T-helper 2 cell treated with Interferon-gamma antibody and Interleukin-4, amounts not matched to agents 100 ng/mL and 5 ng/mL, for 36 hours (primary cell): ENCODE data around the gene EIF6. TPM values are rescaled to one million over a fixed set of nuclear protein-coding genes. Genes with fewer than 3 reads are reported as not detected.
"Not testable (repeated sequence)": the region's sequence is repeated elsewhere in the genome, so short reads cannot be mapped to it uniquely, and the experiment has no call there.

Experiments
- intact Hi-C: fragments of 100-400 bp; cut with micrococcal nuclease; formaldehyde crosslinking; loops from one replicate; pipeline ENCODE4 v1.15.1; 2023
- total RNA-seq: library from RNA; stranded (reverse); gene quantifications from 2 replicates; pipeline ENCODE4 v1.2.3, GENCODE V29; 2022

The EIF6 gene
- total RNA-seq, 1 donor from 2014 or later = 112 TPM

DNA sequence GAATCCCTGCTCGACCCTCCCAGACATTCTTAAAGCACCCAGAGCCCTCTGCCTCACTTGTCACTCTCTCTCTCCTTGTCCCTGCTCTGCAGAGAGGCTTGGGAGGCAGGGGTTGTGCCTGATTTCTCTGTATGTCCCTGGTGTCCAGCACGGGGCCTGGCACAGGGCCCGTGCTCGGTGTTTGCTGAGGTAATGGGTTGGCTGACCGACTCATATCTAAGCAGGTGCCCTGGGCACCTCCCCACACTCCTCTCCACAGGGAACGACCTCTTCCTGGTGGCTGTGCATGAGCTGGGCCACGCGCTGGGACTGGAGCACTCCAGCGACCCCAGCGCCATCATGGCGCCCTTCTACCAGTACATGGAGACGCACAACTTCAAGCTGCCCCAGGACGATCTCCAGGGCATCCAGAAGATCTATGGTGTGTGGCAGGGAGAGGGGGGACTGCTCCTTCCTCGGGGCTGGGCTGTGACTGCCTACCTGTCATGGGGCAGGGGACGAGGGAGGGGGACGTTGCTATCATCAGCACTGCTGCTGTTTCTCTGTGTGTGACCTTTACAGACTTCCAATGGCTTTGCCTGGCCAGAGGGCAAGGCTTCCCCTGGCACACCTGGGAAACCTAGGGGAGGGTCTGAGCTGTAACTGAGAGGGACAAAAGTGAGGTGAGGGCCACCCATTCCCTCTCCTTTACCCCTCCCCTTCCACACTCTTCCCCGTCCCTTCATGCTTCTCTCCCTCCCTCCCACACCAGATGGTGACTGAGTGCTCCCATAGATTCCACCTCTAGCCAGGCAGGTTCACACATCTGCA is 20.8 kb downstream of the EIF6 start:
- intact Hi-C loops = no loop called here

DNA sequence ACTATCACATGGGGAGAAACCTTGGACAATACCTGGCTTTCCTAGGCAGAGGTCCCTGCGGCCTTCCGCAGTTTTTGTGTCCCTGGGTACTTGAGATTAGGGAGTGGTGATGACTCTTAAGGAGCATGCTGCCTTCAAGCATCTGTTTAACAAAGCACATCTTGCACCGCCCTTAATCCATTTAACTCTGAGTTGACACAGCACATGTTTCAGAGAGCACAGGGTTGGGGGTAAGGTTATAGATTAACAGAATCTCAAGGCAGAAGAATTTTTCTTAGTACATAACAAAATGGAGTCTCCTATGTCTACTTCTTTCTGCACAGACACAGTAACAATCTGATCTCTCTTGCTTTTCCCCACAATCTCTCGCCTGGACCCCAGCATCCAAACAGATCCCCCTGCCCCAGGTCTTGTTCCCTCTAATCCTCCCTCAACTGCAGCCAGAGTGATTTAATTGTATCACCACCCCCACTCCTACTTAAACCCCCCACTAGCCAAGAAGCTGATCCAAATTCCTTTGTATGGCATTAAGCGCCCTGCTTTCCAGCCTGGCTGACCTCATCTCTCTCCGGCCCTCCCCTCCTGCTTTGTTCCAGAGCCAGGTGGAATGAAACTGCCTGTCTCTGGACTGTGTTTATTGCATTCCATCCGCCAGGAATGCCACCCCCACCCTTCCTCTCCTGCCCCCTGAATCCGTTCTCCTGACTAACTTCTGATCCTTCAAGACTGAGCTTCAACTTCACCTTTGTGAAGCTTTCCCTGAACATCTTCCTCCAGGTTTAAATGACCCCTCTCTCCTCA is 21.6 kb downstream of the EIF6 start:
- intact Hi-C loops = not testable (repeated sequence)

DNA sequence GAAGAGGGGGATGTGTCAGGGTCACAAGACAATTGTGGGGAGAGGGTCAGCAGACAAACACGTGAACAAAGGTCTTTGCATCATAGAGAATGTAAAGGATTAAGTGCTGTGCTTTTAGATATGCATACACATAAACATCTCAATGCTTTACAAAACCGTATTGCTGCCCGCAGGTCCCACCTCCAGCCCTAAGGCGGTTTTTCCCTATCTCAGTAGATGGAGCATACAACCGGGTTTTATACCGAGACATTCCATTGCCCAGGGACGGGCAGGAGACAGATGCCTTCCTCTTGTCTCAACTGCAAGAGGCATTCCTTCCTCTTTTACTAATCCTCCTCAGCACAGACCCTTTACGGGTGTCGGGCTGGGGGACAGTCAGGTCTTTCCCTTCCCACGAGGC is 22.3 kb downstream of the EIF6 start:
- intact Hi-C loops = not testable (repeated sequence)

DNA sequence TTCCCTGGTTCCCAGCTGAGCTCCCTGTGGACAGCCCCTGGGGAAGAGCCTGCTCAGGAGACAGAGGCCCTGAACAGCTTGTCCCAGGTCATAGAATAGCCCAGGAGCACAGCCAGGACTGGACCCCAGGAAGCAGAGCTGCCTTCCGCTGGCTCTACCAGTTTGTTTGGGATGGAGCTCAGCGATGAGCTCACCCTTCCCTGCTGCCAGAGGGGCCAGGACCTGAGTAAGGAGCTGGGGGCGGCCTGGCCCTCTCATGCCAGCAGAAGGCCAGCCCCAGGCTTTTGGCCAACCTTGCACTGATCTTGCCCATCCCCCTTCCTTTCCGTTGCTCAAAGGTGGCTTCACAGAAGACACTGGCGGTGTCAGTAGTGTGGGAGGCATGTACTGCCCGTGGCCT is 24.1 kb downstream of the EIF6 start:
- intact Hi-C loops = no loop called here

DNA sequence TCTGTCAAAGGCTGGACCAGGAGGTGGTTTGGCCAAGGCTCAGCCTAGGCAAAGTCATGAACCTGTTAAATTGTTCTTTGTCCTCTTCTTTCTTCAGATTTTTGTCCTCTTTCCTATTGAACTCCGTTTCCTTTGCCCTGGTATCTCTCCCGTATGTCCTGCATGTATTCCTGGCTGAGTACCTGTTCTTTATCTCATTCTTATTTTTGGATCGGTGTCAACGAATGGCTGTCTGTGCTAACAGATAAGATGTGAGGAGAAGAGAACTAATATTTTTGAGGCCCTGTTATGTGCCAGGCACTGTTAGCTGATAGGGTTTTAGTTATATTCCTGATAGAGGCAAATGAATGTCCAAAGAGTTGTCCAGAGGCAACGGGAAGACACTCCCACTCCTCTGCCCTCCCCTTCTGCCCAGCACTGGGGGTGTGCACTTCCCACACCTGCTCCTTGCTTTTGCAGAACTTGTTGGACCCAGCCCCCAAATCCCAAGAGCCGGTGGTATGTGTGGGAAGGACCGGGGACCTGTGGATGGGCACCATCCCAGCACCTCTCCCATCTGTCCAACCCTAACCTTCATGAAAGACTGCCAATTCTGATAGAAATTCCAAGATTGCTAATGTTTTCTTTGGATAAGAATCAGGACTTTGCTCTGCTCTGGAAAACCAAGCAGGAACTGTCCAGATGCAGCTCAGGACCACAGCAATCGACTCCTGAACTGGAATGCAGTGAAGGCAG is 27.2 kb downstream of the EIF6 start:
- intact Hi-C loops = no loop called here

DNA sequence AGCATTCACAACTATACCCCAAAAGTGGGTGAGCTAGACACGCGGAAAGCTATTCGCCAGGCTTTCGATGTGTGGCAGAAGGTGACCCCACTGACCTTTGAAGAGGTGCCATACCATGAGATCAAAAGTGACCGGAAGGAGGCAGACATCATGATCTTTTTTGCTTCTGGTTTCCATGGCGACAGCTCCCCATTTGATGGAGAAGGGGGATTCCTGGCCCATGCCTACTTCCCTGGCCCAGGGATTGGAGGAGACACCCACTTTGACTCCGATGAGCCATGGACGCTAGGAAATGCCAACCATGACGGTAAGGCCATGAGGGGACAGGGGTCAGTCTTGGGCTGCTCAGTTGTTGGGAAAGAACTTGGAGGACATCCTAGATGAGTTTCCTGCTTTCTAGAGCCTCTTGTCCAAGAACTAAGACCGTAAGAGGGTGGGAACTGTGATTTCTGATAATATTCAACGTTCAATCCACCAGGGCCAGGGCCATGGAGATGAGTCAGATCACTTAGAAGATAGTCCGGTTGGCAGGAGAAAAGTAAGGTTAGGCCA is 30.0 kb downstream of the EIF6 start:
- intact Hi-C loops = no loop called here

DNA sequence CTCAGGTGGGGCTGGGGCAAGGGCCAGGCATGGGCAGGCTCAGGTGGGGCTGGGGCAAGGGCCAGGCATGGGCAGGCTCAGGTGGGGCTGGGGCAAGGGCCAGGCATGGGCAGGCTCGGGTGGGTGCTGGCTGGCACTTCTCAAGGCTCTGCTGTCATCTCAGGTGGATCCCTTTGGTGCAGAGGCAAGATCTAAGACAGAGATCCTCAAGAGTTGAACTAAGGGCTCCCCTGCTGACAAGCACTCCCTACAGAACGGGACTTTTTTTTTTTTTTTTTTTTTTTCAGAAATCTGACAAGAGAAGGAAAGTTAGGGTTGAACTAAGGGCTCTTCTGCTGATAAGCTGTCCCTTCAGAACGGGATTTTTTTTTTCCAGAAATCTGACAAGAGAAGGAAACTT is 31.6 kb downstream of the EIF6 start:
- intact Hi-C loops = no loop called here

DNA sequence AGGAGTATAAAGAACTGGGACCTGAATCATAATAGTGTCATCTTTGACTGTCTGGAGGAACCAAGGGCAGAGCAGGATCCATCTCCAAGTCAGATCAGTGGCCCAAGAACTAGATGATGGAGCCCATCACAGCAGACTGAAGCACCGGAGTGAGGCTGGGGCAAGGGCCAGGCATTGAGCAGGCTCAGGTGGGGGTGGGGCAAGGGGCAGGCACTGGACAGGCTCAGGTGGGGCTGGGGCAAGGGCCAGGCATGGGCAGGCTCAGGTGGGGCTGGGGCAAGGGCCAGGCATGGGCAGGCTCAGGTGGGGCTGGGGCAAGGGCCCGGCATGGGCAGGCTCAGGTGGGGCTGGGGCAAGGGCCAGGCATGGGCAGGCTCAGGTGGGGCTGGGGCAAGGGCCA is 32.0 kb downstream of the EIF6 start:
- intact Hi-C loops = not testable (repeated sequence)

DNA sequence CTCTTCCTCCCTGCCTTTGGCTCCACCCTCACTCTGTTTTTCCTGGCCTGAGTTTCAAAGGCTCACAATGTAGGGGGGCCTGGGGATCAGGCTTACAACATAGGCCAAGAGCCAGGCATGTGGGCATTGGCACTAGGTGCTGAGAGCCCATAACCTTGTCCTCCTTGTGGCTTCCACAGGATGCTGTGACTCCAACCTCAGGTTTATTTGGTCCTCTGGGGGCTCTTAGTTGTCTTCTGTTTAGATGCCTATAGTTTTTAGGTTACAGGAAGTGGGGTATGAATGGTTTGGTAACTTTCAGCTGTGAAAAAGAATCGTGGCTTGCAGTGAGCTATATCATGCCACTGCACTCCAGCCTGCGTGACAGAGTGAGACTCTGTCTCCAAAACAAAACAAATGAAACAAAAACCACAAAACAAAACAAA is 32.5 kb downstream of the EIF6 start:
- intact Hi-C loops = no loop called here

DNA sequence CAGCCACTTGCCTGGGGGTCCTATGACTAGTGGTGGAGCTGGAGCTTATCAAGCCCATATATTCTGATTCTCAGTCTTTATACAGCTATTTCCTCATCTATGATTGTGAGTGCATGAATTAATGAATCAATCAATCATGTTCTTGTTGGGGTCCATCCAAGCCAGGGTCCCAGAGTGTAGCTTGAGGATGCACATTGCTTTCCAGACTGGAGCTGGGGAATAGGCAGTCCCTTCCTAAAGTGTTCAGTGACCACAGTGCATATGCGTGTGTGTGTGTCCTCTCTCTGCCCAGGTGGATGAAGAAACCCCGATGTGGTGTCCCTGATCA is 33.0 kb downstream of the EIF6 start:
- intact Hi-C loops = no loop called here

DNA sequence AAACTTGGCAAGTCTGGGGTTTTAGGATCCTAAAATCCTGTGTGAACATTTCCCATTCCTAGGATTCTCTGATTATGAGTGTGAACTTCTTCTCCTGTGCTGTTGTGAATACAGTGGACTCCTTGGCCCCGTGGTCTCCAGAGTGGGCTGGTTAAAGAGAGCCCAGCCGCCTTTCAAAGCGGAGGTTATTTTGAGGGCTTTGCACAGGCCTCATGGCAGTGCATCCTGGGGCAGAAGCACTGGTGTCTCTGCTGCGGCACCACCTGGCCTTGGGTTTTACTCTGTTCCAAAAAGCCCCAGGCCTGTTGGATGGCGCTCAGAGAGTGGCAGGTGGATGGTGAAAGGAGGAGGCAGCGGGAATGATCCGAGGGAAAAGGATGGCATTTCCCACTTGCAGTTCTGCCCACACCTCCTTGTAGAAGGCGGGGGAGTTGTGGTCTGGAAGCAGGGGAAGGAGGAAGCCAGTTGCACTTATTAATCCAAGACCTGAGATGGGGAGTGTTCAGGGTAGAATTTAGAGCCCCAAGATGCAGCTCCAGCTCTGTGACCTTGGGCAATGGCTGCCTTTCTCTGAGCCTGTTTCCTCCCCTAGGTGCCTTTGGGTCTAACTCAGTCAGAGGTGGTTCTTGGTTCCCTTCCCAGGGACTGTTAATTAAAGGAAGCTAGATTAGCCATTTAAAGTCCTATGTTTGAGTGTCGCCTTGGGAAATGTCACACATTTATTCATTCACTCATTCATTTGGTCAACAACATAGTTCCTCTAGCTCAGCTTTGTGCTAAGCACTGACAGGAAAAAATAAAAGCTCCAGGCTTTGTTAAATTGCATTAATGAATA is 35.7 kb downstream of the EIF6 start:
- intact Hi-C loops = no loop called here

DNA sequence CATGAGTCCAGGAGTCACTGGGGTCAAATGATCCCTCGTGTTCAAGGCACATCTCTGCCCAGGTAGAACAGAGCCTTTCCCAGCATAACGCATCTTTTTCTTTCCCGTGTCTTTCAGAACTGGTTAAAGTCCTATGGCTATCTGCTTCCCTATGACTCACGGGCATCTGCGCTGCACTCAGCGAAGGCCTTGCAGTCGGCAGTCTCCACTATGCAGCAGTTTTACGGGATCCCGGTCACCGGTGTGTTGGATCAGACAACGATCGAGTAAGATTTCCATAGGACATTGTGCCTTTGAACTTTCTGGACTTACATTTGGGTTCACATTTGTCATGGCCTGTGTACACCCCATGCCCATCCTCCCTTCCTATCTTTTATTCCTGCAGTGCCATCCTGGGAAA is 37.8 kb downstream of the EIF6 start:
- intact Hi-C loops = no loop called here

DNA sequence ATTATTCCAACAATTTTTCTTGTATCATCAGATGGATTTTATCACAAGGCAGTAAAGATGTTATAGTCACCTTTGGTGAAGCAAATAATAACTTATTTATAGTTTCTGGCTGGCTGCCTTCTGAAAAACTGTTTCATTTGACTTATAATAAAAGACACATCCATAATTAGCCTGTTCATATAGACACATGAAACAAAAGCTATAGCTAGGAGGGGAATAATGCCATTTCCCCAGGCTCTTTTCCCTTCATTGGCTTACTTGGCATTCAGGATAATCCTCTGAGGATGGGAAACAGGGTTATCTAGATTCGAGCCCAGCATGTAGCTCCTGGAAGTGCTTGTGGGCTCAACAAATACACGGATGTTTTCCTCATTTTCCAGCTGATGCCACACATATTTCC is 40.6 kb downstream of the EIF6 start:
- intact Hi-C loops = no loop called here

DNA sequence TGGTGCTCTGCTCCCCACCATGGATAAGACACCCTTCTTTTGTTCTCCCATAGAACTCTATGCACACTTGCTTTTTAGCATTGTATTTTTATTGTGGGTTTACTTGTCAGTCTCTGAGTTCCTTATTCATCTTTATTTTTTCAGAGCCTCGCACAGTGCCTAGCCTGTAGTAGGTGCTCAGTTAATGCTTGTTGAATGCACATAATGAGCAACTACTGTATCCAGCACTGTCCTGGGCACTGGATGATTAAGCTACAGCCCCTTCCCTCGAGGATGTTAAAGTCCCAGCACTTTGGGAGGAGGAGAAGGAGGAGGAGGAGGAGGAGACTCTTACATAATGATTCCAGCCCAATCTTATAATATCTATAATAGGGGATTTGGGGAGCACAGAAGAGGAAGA is 41.3 kb downstream of the EIF6 start:
- intact Hi-C loops = no loop called here

DNA sequence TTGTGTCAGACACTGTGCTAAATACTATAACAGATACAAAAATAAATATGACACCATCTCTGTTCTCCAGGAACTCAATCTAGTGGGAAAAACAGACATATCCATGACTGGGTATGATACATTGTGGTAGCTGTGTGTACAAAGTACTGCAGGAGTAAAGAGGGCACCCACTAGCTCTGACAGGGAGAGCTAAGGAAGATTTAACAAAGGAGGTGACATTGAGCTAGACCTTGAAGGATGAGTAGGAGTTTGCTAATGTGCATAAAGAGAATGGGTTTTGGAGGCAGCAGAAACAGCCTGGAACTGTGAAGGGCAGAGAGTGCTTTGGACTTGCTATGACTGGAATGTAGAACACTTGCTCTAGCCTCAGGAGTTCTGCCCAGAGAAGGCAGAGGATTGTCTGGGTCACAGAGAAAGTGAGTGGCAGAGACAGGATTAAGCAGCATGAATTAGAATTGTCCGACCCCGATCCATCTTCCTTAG is 43.7 kb downstream of the EIF6 start:
- intact Hi-C loops = no loop called here

DNA sequence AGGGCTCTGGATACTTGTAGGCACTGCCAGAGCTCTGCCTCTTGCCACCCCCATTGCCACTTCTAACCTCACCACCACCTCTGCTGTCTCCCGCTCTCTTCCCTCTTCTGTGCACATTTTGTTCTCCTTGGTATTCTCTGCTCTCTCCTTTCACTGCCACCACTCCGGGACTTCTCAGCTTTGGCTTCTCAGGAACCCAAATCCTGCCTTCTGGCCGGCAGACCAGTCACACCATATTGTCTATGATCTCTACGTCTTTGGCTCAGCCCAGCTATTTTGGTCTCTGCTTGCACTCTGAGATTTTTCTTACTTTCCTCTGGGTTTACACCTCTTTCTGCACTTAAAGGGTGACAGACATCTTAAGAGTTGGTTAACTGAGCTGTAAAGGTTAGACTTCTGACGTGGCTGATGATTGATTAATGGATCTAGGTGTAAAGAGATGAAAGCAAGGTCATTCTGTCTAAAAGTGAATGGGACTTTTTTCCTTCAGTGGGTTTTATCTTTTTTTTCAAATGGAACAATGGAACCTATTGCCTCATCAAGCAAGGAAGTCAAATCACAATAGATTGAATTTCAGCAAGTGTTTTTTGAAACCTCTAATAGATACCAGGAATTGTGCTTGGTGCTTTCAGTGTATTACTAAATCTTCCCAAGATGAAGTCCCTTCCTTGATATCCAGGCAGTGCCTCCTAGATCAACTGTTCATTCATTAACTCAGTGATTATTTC is 44.3 kb downstream of the EIF6 start:
- intact Hi-C loops = no loop called here

DNA sequence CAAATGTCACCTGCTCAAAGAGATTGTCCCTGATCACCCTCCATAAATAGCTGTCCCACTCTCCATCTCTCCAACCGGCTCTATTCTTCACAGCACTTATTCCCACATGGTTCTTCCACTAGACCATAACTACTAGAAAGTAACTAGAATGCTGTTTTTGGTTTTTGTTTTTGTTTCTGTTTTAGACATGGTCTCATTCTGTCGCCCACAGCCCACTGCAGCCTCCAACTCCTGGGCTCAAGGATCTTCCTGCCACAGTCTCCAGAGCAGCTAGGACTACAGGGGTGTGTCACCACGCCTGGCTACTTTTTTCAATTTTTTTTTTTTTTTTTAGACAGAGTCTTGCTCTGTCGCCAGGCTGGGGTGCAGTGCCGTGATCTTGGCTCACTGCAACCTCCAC is 45.8 kb downstream of the EIF6 start:
- intact Hi-C loops = no loop called here

DNA sequence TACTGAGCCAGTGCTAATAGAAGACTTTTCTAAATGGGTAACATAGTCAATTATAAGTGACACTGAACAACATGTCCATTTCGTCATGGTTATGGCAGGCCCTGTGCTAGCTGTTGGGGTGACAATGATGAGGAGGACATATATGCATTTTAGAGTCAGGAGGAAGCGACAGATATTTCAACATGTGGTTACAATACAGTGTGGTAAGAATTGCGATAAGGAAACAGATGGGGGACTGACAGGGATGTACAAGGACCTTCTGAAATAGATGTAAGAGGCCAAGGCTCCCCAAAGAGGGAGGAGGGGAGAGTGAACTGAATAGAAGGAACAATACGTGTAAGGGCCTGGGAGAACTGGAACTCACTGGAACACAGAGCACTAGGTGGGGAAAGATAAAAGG is 46.4 kb downstream of the EIF6 start:
- intact Hi-C loops = no loop called here

DNA sequence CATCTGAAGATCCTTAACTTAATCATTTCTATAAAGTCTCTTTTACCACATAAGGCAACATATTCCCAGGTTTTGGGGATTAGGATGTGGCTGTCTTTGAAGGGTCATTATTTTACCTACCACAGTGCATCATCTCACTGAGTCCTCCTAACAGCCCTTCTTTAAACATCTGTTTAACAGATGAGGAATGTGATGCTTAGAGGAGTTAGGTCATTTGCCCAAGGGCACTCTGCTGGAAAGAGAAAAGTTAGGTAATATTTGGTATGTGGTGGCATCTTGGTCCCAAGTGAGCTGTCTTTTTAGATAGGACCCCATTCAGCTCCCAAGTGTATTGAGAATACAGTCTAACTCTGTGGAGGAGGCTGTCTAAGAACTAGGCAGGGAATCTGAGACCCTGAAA is 47.1 kb downstream of the EIF6 start:
- intact Hi-C loops = no loop called here

DNA sequence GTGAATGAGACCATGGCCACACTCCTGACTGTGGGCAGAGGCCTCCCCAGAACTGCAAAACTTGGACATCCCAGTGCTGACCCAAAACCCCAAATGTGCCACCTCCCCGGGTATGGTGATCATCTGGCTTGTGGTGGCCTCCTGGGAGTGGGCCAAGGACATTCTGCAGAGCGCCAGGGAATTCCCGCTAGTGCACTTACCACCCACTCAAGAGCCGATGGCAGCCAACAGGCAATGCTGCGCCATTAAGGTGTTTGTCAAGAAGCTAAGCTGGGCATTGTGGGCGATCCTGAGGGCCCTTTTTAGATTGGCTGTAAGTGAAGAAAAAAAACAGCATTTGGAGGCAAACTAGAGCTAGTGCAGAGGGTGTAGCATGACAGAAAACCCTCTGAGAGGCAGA is 48.7 kb downstream of the EIF6 start:
- intact Hi-C loops = no loop called here
